WERI-Rb-1 (cell line): ENCODE results near the gene GNA15.
A peak's percentile ranks its signal among the peaks of the same experiment; 100 is the strongest.

ENCODE experiments used
- DNase-seq: peaks from one replicate; pipeline ENCODE4 v3.0.0-alpha.2; 2020
- H3K27ac ChIP-seq: fragments of 250-450 bp; sonication (Bioruptor Pico); 2 replicates; pipeline ENCODE4 v1.5.1; 2020; ENCODE audit warnings: mild to moderate bottlenecking, moderate library complexity
- H3K27me3 ChIP-seq: fragments of 250-450 bp; sonication (Bioruptor Pico); 2 replicates; pipeline ENCODE4 v1.5.1; 2021; ENCODE audit warnings: mild to moderate bottlenecking, low read depth, moderate library complexity; ENCODE audit not compliant: insufficient read depth, severe bottlenecking
- H3K36me3 ChIP-seq: fragments of 250-450 bp; sonication (Bioruptor Pico); 2 replicates; pipeline ENCODE4 v1.5.1; 2020; ENCODE audit warnings: mild to moderate bottlenecking, moderate library complexity
- H3K4me3 ChIP-seq: 2 replicates; pipeline ENCODE4 v1.5.1; 2011; ENCODE audit warnings: low read depth, mild to moderate bottlenecking, control low read depth, low read length
- H3K9me3 ChIP-seq: fragments of 250-450 bp; sonication (Bioruptor Pico); 2 replicates; pipeline ENCODE4 v1.5.1; 2021; ENCODE audit warnings: mild to moderate bottlenecking, moderate library complexity; ENCODE audit not compliant: severe bottlenecking
- TF ChIP-seq, protein P1 (sequence below): IDR thresholded peaks from 2 replicates; pipeline ENCODE4 v1.5.1; 2011; ENCODE audit warnings: low read depth, mild to moderate bottlenecking, control low read depth, inconsistent platforms, low read length

Gene GNA15

DNA sequence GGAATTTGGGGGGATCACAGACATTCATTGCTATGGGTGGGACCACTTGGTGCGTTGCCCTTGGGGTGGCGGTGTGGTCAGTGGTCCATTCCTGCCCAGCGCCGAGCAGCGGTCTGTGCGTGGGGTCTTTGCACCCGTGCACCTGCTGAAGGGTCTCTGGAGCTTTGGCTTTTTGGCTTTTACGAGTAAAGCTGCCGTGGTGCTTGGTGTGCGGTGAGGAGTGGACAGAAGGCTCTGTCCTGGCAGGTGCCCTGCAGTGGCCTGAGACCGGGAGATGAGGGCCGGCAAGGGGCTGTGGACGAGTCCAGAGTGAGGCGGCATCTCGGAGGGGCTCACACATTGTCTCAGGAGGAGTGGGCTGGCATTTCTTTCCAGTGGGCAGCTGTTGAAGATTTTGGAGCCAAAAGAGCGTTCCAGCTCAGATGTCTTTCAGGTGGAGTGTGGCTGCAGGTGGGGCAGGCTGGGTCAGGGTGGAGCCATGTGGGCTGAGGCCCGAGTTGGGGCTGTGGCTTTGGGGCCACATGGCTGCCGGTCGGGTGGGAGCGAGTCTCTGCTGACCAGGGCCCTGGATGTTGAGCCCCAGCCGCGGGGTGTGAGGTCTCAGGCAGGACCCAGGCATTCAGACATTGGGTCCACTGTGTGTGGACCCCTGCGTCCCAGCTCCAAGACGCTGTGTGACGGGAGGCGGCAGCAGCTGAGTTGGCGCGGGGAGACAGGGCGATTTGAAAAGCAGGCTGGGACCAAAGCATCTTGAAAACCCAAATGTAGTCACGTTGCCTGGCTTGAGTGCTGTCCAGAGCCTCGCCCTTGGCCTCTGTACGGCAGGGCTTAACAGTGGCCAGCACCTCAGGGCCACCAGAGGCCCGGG lies 30.0 kb upstream of the GNA15 start:
- no peak overlapping the region for H3K27ac ChIP-seq
- no peak for DNase-seq
- H3K36me3 ChIP-seq, result no peaks in the 10 kb centered on the region; the same call in 1 of the 2 replicates
- H3K27me3 ChIP-seq, result no peaks in the 10 kb centered on the region
- no peak overlapping the region for H3K4me3 ChIP-seq
- TF ChIP-seq, protein P1, sequence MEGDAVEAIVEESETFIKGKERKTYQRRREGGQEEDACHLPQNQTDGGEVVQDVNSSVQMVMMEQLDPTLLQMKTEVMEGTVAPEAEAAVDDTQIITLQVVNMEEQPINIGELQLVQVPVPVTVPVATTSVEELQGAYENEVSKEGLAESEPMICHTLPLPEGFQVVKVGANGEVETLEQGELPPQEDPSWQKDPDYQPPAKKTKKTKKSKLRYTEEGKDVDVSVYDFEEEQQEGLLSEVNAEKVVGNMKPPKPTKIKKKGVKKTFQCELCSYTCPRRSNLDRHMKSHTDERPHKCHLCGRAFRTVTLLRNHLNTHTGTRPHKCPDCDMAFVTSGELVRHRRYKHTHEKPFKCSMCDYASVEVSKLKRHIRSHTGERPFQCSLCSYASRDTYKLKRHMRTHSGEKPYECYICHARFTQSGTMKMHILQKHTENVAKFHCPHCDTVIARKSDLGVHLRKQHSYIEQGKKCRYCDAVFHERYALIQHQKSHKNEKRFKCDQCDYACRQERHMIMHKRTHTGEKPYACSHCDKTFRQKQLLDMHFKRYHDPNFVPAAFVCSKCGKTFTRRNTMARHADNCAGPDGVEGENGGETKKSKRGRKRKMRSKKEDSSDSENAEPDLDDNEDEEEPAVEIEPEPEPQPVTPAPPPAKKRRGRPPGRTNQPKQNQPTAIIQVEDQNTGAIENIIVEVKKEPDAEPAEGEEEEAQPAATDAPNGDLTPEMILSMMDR, result no peak
- no peaks in the 10 kb centered on the region for H3K9me3 ChIP-seq

DNA sequence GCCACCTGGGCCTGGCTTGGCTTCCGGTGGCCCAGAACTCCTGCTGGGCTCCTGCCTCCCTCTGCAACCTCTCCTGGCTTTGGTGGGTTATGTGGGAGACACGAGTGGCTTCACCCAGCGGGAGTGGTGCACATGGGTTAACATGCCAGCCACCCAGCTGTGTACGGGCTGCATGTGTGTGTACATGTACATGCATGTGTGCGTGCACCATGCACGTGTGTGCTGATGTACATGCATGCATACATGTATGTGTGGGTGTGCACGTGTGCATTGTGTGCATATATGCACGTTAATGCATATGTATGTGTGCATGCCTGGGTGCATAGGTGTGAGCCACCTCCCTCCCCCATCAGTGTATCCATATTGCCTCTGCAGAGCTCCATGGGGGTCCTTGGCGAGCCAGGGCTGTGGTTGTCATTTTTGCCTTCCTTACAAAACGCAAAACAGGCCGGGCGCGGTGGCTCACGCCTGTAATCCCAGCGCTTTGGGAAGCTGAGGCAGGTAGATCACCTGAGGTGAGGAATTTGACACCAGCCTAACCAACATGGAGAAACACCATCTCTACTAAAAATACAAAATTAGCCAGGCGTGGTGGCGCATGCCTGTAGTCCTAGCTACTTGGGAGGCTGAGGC lies 29.2 kb upstream of the GNA15 start:
- no peaks in the 10 kb centered on the region for H3K9me3 ChIP-seq
- H3K36me3 ChIP-seq, result peaks cover 4% of the 10 kb centered on the region
- no peaks in the 10 kb centered on the region for H3K27me3 ChIP-seq
- no peak overlapping the region for H3K4me3 ChIP-seq
- no peak for DNase-seq
- no peak overlapping the region for H3K27ac ChIP-seq
- TF ChIP-seq, protein P1, result no peak

DNA sequence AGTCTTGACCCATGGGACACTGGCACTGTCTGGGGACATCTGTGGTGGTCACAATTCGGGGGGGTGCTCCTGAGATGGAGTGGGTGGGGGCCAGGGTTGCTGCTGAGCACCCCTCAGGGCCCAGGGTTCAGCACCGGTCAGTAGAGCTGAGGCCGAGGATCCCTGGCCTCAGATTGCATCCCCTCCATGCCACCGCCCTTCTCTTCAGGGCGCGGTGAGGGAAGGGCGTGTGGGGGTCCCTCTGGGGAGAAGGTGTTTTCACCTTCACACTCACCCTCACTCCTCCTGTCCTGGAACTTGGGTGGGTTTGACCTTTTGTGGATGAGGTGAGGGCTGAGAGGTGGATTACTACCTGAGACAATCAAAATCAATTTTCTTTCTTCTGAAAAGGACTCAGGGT lies 28.2 kb upstream of the GNA15 start:
- no peak overlapping the region for H3K4me3 ChIP-seq
- no peak overlapping the region for H3K27ac ChIP-seq
- no peaks in the 10 kb centered on the region for H3K27me3 ChIP-seq
- DNase-seq, result no peak
- TF ChIP-seq, protein P1, result no peak
- H3K9me3 ChIP-seq, result no peaks in the 10 kb centered on the region
- H3K36me3 ChIP-seq, result peaks cover 8% of the 10 kb centered on the region

DNA sequence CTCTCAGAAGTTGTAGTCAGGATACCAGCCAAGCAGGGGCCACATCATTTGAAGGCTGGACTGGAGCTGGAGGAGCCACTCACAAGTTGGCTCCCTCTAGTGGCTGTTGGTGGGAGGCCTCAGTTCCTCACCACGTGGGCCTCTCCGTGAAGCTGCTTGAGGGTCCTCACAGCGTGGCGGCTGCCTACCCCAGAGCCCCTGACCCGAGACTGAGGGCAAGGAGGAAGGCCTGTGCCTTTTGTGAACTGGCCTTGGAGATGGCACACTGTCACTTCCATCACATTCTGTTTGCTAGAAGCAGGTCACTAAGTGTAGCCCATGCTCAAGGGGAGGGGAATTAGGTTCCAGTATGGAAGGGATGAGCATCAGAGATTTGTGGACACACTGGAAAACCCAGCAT lies 27.1 kb upstream of the GNA15 start:
- Histone ChIP-seq H3K4me3 (no peak overlapping the region), H3K36me3 (peaks cover 13% of the 10 kb centered on the region), H3K27me3 (no peaks in the 10 kb centered on the region), H3K27ac (no peak overlapping the region; the same call in 1 of the 2 replicates), H3K9me3 (no peaks in the 10 kb centered on the region)
- peak; percentile 74 for DNase-seq
- TF ChIP-seq, protein P1, result peak; percentile 99

DNA sequence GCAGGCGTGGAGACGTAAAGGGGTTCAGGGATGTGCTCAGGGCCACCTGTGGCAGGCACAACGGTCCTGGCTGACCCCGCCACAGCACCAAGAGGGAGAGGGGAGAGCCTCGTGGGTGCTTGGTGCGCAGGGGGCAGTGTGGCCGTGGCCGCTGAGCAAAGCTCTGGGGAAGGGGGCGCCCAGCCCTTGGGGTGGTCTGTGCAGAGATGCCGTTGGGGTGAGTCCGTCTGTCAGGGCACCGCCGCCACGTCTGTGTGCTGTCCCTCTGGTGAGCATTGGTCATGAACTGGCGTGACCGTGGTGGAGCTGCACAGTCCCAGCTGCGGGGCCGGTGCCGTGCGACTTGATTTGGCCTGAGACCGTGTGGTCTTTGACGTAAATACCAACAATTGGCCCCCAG lies 26.3 kb upstream of the GNA15 start:
- TF ChIP-seq, protein P1, result no peak

More for the DNA sequence above, 26.3 kb upstream of the GNA15 start:
- no peak overlapping the region for H3K27ac ChIP-seq
- no peak overlapping the region for H3K4me3 ChIP-seq
- peaks cover 18% of the 10 kb centered on the region for H3K36me3 ChIP-seq
- H3K27me3 ChIP-seq, result no peaks in the 10 kb centered on the region
- DNase-seq, result no peak
- H3K9me3 ChIP-seq, result no peaks in the 10 kb centered on the region
